ACHN (cell line): ENCODE measurements around the gene ZNF382.
A peak's percentile ranks its signal among the peaks of the same experiment; 100 is the strongest.
"Not testable (repeated sequence)": the region's sequence is repeated elsewhere in the genome, so short reads cannot be mapped to it uniquely, and the experiment has no call there.

Experiments
- DNase-seq: peaks from one replicate; pipeline ENCODE4 v3.0.0-alpha.2; 2015
- in situ Hi-C: cut with HindIII; loops from 2 replicates; pipeline ENCODE4 v1.10.0; 2017; ENCODE audit warnings: low sequenced_read_pairs, low pct_ligation_motif_present, low pct_unique_long_range_greater_than_20kb

Gene ZNF382

GRCh38 chr19:36605101-36605876 is at the start of gene ZNF382:
ZNF382 (plus strand) TSS chr19:36605313; CDS start chr19:36609915, 4,602 bp downstream.
- DNase-seq: peak; percentile 75
- in situ Hi-C loops: no loop called here

GRCh38 chr19:36564391-36564790 is 40.7 kb upstream of the ZNF382 start:
- no peak for DNase-seq
- in situ Hi-C loops: no loop called here

GRCh38 chr19:36572593-36573019 is 32.5 kb upstream of the ZNF382 start:
- in situ Hi-C loops: no loop called here
- no peak for DNase-seq

- in situ Hi-C loops: no loop called here
- DNase-seq: peak; percentile 91
Observed at GRCh38 chr19:36573020-36573894, 31.9 kb upstream of the ZNF382 start, which contains the start of gene ZNF529. ZNF529 (minus strand) TSS chr19:36573292; CDS start chr19:36572346, 946 bp downstream.

DNA sequence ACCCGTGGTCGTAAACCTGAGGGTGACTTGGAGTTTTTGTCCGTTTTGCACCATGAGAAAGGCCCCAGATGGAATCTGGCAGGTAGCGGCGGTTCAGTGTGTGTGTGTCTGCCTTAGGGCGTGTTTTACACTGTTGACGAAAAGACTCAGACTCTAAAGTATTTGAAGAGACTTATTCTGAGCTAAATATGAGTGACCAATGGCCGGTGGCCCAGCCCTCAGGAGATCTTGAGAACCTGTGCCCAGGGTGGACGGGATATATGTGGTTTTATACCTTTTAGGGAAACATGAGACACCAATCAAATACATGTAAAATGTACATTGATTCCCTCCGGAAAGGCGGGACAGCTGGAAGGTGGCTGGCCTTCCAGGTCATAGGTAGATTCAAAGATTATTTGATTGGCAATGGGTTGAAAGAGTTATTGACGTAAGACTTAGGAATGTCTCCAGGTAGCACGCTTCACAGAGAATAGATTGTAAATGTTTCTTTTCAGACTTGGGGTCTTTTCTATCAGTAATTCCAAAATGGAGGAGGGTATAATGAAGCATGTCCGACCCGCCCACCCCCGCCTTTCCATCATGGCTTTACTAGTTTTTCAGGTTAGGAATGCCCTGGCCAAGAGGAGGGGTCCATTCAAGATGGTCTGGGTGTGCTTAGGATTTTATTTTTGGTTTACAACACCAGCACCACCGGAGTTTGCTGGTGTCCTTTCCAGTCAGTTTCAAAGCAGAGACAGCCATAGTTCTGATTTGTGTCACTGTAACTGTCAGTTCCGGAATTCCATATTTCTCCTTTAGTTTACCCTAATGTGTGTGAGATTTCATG is 31.0 kb upstream of the ZNF382 start:
- in situ Hi-C loops: no loop called here
- peak; percentile 19 for DNase-seq

DNA sequence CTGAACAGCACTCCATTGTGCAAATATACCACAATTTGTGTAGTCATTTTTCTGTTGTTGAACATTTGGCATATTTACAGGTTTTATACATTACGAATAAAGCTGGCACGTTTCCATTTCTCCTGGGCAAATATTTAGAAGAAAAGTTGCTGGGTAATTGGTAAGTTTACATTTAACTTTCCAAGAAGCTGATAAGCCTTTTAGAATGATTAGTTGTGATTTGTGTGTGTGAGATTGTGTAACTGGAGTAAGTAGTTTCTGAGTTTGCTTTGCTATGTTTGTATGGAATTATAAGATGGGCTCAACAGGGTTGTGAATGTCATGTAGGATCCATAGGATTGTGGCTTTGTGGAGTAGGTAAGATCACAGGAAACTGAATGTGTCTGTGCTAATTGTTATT is 30.4 kb upstream of the ZNF382 start:
- in situ Hi-C loops: no loop called here
- no peak for DNase-seq

DNA sequence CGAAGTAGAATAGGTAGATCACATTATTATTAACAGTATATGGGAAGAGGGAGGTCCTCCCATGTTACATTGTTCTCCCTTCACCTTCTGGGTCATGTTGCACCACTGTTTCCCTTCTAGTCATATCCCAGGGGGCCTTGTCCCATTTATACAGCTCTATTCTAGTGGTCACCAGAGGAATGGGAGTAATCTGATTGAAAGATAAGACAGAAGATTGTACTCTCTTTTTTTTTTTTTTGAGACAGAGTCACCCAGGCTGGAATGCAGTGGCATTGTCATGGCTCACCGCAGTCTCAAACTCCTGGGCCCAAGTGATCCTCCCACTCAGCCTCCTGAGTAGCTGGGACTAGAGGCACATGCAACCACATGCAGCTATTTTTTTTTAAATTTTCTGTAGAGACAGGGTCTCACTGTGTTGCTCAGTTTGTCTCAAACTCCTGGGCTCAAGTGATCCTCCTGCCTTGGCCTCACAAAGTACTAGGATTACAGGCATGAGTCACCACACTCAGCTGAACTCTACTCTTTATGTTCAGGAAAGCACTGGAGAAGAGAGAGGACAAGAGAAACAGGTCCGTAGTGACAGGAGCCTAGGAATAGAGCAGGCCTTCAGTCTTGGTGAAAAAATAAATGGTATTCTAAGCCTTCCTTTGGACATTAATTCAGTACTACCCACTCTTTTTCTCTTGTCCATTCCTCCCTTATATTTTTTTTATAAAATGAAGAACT is 27.7 kb upstream of the ZNF382 start:
- DNase-seq: no peak
- in situ Hi-C loops: no loop called here

- in situ Hi-C loops: no loop called here
- DNase-seq: no peak
Observed at GRCh38 chr19:36579255-36579654, 25.9 kb upstream of the ZNF382 start.

DNA sequence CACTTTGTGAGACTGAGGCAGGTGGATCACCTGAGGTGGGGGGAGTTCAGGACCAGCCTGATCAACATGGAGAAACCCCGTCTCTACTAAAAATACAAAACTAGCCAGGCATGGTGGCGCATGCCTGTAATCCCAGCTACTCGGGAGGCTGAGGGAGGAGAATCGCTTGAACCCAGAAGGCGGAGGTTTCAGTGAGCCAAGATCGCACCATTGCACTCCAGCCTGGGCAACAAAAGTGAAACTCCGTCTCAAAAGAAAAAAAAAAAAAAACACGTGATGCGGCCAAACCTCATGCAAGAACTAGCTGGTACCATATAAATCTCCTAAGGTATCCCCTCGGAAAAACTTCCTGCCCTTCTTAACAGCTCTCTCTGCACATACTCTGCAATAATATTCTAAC is 2.4 kb upstream of the ZNF382 start:
- in situ Hi-C loops: not testable (repeated sequence)

GRCh38 chr19:36604656-36605100 is 435 bp upstream of the ZNF382 start:
- peak; percentile 62 for DNase-seq

More for the DNA sequence above, 2.4 kb upstream of the ZNF382 start:
- DNase-seq: not testable (repeated sequence)

DNA sequence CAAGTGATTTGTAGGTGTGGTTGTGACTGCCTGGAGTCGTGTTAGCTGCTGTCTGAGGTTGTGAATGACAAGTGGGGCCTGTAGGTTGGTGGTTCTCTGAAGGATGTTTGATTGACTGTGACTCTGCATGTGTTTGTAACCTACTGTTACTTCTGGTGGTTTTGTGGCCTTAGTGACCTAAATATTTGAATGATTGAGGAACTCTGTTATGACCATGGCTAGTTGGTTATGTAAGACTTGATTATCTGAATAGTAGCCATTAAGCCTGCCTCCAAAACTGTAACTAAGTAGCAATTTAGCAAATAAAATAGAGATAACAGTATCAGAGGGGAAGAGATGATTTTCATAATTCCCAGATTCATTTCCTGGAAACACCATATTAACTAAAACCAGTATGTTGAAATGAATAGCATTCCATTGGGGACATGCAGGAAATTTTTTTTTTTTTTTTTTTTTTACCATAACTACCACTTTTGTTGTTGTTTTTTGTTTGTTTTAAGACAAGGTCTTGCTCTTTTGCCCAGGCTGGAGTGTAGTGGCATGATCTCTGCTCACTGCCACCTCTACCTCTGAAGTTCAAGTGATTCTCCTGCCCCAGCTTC is 865 bp downstream of the ZNF382 start:
- DNase-seq: no peak
- in situ Hi-C loops: no loop called here

More at GRCh38 chr19:36604656-36605100, 435 bp upstream of the ZNF382 start:
- in situ Hi-C loops: no loop called here

- no peak for DNase-seq
- in situ Hi-C loops: no loop called here
Observed at GRCh38 chr19:36627057-36627456, 21.9 kb downstream of the ZNF382 start.

- DNase-seq: no peak
- in situ Hi-C loops: no loop called here
Observed at GRCh38 chr19:36635342-36635741, 30.2 kb downstream of the ZNF382 start.

DNA sequence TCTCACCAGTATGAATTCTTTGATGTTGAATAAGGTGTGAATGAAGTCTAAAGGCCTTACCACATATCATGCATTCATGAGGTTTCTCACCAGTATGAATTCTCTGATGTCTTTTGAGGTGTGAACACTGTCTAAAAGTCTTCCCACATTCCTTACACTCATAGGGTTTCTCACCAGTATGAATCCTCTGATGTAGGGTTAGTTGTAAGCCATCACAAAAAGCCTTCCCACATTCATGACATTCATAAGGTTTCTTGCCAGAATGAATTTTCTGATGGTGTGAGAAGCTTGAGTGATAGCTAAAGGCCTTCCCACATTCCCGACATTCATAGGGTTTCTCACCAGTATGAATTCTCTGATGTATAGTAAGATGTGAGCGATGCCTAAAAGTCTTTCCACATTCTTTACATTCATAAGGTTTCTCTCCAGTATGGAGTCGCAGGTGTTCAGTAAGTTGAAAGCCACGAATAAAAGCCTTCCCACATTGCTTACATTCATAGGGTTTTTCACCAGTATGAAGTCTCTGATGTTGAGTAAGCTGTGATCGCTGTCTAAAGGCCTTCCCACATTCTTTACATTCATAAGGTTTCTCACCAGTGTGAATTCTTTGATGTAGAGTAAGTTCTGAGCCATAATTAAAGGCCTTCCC is 33.9 kb downstream of the ZNF382 start:
- DNase-seq: no peak

DNA sequence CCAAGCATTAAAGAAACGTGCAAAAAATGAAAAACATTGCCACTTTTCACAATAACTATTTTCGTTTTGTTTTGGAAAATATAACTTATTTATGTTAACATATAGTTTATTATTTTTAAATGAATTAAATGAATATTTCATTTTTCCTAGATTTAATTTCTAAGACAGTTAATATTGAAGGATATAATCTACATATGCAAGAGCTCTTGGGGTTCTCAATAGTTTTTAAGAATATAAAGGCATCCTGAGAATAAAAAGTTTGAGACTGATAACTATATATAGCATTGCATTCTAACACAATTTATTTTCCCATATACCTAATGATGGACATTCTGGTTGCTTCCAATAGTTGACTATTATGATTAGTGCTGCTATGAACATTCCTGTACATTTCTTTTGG is 41.6 kb downstream of the ZNF382 start:
- no peak for DNase-seq
- in situ Hi-C loops: no loop called here

More for the DNA sequence above, 33.9 kb downstream of the ZNF382 start:
- in situ Hi-C loops: no loop called here

- no peak for DNase-seq
- in situ Hi-C loops: no loop called here
Observed at GRCh38 chr19:36652958-36653357, 47.8 kb downstream of the ZNF382 start.

- DNase-seq: no peak
- in situ Hi-C loops: no loop called here
Observed at GRCh38 chr19:36665832-36666231, 60.7 kb downstream of the ZNF382 start.
